ENCODE data around the gene AFAP1.
A peak's percentile ranks its signal among the peaks of the same experiment; 100 is the strongest.

Gene AFAP1

DNA sequence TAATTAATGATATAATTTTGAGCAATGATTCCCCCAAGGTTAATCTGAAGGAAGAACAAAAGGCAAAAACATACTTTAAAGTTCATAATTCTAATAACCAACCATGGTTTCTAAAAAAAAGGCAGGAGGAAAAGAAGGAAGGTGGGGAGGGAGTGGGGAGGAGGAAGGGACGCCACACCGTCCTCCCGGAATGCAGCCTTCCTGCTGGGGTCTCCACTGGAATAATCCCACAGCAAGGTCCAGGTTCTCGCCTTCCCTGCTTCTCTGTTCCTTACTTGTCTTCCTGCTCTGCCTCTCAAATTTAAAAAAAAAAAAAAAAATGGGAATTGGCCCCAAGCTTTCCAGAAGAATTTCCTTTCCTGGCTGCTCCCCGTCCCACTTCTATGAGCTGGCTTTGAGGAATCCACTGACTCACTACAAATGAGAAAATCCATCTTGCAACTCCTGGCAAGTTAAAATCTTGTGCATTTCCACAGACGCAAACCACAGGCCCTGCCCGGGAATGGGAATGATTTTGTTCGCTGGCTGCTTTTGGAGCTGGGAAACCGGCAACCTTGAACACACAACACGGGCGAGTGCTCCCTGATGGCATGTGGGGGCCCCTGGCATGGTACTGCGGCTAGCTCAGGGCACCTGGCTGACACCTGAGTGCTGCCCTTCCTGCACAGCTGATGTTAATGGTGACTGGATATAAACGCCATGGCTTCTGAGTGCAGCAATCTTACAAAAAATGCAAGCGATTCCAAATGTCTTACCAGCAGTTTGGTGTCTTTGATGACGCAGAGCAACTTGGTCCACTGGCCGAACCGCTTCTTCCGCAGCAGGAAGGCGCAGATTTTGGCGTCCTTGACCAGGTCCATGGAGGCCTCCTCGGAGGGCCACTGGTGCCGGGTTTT is 97.0 kb downstream of the AFAP1 start:
- H4K8ac ChIP-seq (ENCODE audit: low read depth, low read length): peak overlapping the region; percentile 88
- peak overlapping the region; percentile 98 for H3K27ac ChIP-seq (ENCODE audit: low read depth, low read length)
- peak overlapping the region; percentile 98 for H2BK12ac ChIP-seq (ENCODE audit: low read length)
- H2AFZ ChIP-seq (ENCODE audit: insufficient read depth, low read length, poor library complexity): peak overlapping the region; percentile 77
- H3K4me1 ChIP-seq (ENCODE audit: control insufficient read depth in 1 of 2, insufficient read depth in 2 of 2, low read length in 2 of 2): peaks cover 19 to 31% of the 10 kb centered on the region in 2 experiments
- no CpG with 5 or more reads among the region's 22 CpGs for WGBS (ENCODE audit: extremely low coverage, insufficient coverage, insufficient read length)
- H4K91ac ChIP-seq (ENCODE audit: low read depth, low read length): peak overlapping the region; percentile 93
- no peak overlapping the region for H3K9ac ChIP-seq (ENCODE audit: low read length)
- peak overlapping the region; percentile 89 for H3K4ac ChIP-seq (ENCODE audit: low read depth, low read length)
- H3K27me3 ChIP-seq (ENCODE audit: insufficient read depth, low read length): no peaks in the 10 kb centered on the region
- H3K4me2 ChIP-seq (ENCODE audit: low read length): peak overlapping the region; percentile 45
- peak overlapping the region; percentile 94 for H3K14ac ChIP-seq (ENCODE audit: low read length)
- peak overlapping the region; percentile 90 for H2BK120ac ChIP-seq (ENCODE audit: insufficient read depth, low read length, poor library complexity)
- peak overlapping the region; percentile 73 for H4K12ac ChIP-seq (ENCODE audit: low read depth, low read length)
- DNase-seq: peak; percentile 92 to 94
- H3K79me1 ChIP-seq (ENCODE audit: low read length): peaks cover 23% of the 10 kb centered on the region
- H3K9me3 ChIP-seq (ENCODE audit: insufficient read depth, low read depth, low read length): peaks cover 2% of the 10 kb centered on the region
- H2AK5ac ChIP-seq (ENCODE audit: low read length): peak overlapping the region; percentile 98
- peak overlapping the region; percentile 95 for H2BK5ac ChIP-seq (ENCODE audit: low read depth, low read length, poor library complexity)
- H3K79me2 ChIP-seq (ENCODE audit: control insufficient read depth, insufficient read depth, low read length, poor library complexity): peaks cover 9% of the 10 kb centered on the region
- no peak overlapping the region for H3K23ac ChIP-seq (ENCODE audit: low read length)
- peak overlapping the region; percentile 100 for H3K18ac ChIP-seq (ENCODE audit: low read length)
- peaks cover 6 to 14% of the 10 kb centered on the region in 2 experiments for H3K36me3 ChIP-seq (ENCODE audit: control insufficient read depth in 1 of 2, insufficient read depth in 2 of 2, low read length in 2 of 2)
- peak overlapping the region; percentile 48 for H3K4me3 ChIP-seq (ENCODE audit: low read depth, low read length)

DNA sequence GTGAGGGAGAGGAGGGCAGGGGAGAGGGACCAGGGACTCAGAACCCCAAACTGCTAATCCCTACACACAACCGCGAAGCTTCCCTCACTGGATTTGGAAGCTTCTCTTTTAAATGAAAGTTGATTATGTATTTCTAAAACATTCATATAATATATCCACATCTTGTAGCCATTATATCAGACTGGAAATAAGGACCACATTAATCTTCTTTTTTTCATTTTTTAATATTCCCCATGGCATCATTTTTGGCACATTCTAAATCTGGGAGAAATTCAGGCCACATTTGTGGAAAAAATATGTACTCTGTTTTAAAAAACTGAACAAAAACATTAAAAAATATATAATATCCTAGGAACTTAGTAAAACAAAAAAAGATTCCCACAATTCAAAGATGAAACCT is 97.8 kb downstream of the AFAP1 start:
- no peak overlapping the region for H2AFZ ChIP-seq (ENCODE audit: insufficient read depth, low read length, poor library complexity)
- DNase-seq: no peak

DNA sequence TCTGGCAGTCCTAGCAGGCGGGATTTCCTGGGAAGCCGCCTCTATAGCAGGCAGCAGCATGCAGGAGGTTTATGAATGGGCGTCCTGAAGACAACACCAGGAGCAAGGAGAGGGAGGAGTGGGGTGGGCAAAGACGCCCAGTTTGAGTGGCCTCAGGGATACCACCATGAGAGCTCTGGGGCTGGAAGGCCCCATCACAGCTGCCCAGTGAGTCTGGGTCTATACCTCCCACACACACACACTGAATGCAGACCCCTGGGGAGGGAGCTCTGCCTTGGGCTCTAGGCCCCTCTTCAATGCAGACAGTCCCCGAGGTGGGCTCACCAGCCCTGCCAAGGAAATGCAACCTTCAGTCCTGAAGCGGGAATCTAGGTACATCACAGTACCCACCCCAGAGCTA is 98.6 kb downstream of the AFAP1 start:
- Histone ChIP-seq H3K4ac (ENCODE audit: low read depth, low read length) (peak overlapping the region; percentile 39), H3K14ac (ENCODE audit: low read length) (peak overlapping the region; percentile 24), H3K4me1 (ENCODE audit: control insufficient read depth in 1 of 2, insufficient read depth in 2 of 2, low read length in 2 of 2) (peaks cover 19 to 31% of the 10 kb centered on the region in 2 experiments), H2BK12ac (ENCODE audit: low read length) (peak overlapping the region; percentile 21), H3K27ac (ENCODE audit: low read depth, low read length) (no peak overlapping the region), H3K9me3 (ENCODE audit: insufficient read depth, low read depth, low read length) (peaks cover 2% of the 10 kb centered on the region), H3K23ac (ENCODE audit: low read length) (no peak overlapping the region), H3K79me2 (ENCODE audit: control insufficient read depth, insufficient read depth, low read length, poor library complexity) (peaks cover 9% of the 10 kb centered on the region), H2AK5ac (ENCODE audit: low read length) (peak overlapping the region; percentile 9), H2BK5ac (ENCODE audit: low read depth, low read length, poor library complexity) (no peak overlapping the region), H3K9ac (ENCODE audit: low read length) (no peak overlapping the region), H4K91ac (ENCODE audit: low read depth, low read length) (peak overlapping the region; percentile 39), H3K27me3 (ENCODE audit: insufficient read depth, low read length) (no peaks in the 10 kb centered on the region), H3K79me1 (ENCODE audit: low read length) (peaks cover 23% of the 10 kb centered on the region), H2AFZ (ENCODE audit: insufficient read depth, low read length, poor library complexity) (no peak overlapping the region), H4K8ac (ENCODE audit: low read depth, low read length) (peak overlapping the region; percentile 66), H3K4me3 (ENCODE audit: low read depth, low read length) (no peak overlapping the region), H3K18ac (ENCODE audit: low read length) (peak overlapping the region; percentile 46), H4K12ac (ENCODE audit: low read depth, low read length) (no peak overlapping the region), H3K4me2 (ENCODE audit: low read length) (no peak overlapping the region), H3K36me3 (ENCODE audit: control insufficient read depth in 1 of 2, insufficient read depth in 2 of 2, low read length in 2 of 2) (peaks cover 13 to 22% of the 10 kb centered on the region in 2 experiments), H2BK120ac (ENCODE audit: insufficient read depth, low read length, poor library complexity) (peak overlapping the region; percentile 63)
- no peak for DNase-seq
- no CpG with 5 or more reads among the region's 6 CpGs for WGBS (ENCODE audit: extremely low coverage, insufficient coverage, insufficient read length)

More for the DNA sequence above, 97.8 kb downstream of the AFAP1 start:
- Histone ChIP-seq H4K91ac (ENCODE audit: low read depth, low read length) (peak overlapping the region; percentile 73), H3K79me2 (ENCODE audit: control insufficient read depth, insufficient read depth, low read length, poor library complexity) (peaks cover 9% of the 10 kb centered on the region), H3K9me3 (ENCODE audit: insufficient read depth, low read depth, low read length) (peaks cover 2% of the 10 kb centered on the region), H3K23ac (ENCODE audit: low read length) (no peak overlapping the region), H4K12ac (ENCODE audit: low read depth, low read length) (no peak overlapping the region), H2BK5ac (ENCODE audit: low read depth, low read length, poor library complexity) (no peak overlapping the region), H3K9ac (ENCODE audit: low read length) (no peak overlapping the region), H3K14ac (ENCODE audit: low read length) (no peak overlapping the region), H3K27me3 (ENCODE audit: insufficient read depth, low read length) (no peaks in the 10 kb centered on the region), H3K27ac (ENCODE audit: low read depth, low read length) (peak overlapping the region; percentile 18), H3K4me2 (ENCODE audit: low read length) (no peak overlapping the region), H2AK5ac (ENCODE audit: low read length) (peak overlapping the region; percentile 59), H2BK12ac (ENCODE audit: low read length) (no peak overlapping the region), H3K79me1 (ENCODE audit: low read length) (peaks cover 23% of the 10 kb centered on the region), H3K4ac (ENCODE audit: low read depth, low read length) (no peak overlapping the region), H3K4me3 (ENCODE audit: low read depth, low read length) (no peak overlapping the region), H3K36me3 (ENCODE audit: control insufficient read depth in 1 of 2, insufficient read depth in 2 of 2, low read length in 2 of 2) (peaks cover 9 to 17% of the 10 kb centered on the region in 2 experiments), H3K18ac (ENCODE audit: low read length) (no peak overlapping the region), H4K8ac (ENCODE audit: low read depth, low read length) (no peak overlapping the region), H3K4me1 (ENCODE audit: control insufficient read depth in 1 of 2, insufficient read depth in 2 of 2, low read length in 2 of 2) (peaks cover 19 to 31% of the 10 kb centered on the region in 2 experiments), H2BK120ac (ENCODE audit: insufficient read depth, low read length, poor library complexity) (peak overlapping the region; percentile 78)
- WGBS (ENCODE audit: extremely low coverage, insufficient coverage, insufficient read length): no CpG with 5 or more reads among the region's 2 CpGs

DNA sequence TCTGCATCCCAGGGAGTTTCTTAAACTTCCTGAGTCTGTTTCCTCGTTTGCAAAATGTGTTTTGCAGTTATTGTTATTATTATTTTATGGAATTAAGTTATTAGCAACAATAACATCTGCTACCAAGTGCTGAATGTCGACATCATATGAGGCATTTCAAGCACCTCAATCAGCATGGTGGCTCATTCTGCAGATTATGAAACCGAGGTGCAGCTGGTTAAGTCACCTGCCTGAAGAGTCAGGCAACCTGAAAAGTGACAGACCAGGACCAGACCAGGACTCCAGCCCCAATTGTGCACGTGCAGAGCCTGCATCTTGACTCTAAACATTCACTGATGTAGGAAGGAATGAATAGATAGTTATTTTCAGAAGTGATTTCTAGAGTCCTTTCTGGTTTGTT is 99.8 kb downstream of the AFAP1 start:
- Histone ChIP-seq H3K27ac (ENCODE audit: low read depth, low read length) (no peak overlapping the region), H4K8ac (ENCODE audit: low read depth, low read length) (no peak overlapping the region), H2BK5ac (ENCODE audit: low read depth, low read length, poor library complexity) (no peak overlapping the region), H3K4me2 (ENCODE audit: low read length) (no peak overlapping the region), H3K79me1 (ENCODE audit: low read length) (peaks cover 23% of the 10 kb centered on the region), H3K79me2 (ENCODE audit: control insufficient read depth, insufficient read depth, low read length, poor library complexity) (peaks cover 7% of the 10 kb centered on the region), H3K36me3 (ENCODE audit: control insufficient read depth in 1 of 2, insufficient read depth in 2 of 2, low read length in 2 of 2) (peaks cover 13 to 18% of the 10 kb centered on the region in 2 experiments), H3K4me3 (ENCODE audit: low read depth, low read length) (no peak overlapping the region), H2BK12ac (ENCODE audit: low read length) (no peak overlapping the region), H2AK5ac (ENCODE audit: low read length) (no peak overlapping the region), H3K23ac (ENCODE audit: low read length) (no peak overlapping the region), H3K4me1 (ENCODE audit: control insufficient read depth in 1 of 2, insufficient read depth in 2 of 2, low read length in 2 of 2) (peaks cover 19 to 24% of the 10 kb centered on the region in 2 experiments), H2BK120ac (ENCODE audit: insufficient read depth, low read length, poor library complexity) (no peak overlapping the region), H4K12ac (ENCODE audit: low read depth, low read length) (no peak overlapping the region), H3K27me3 (ENCODE audit: insufficient read depth, low read length) (no peaks in the 10 kb centered on the region), H3K9ac (ENCODE audit: low read length) (no peak overlapping the region), H3K9me3 (ENCODE audit: insufficient read depth, low read depth, low read length) (no peaks in the 10 kb centered on the region), H3K18ac (ENCODE audit: low read length) (no peak overlapping the region), H2AFZ (ENCODE audit: insufficient read depth, low read length, poor library complexity) (no peak overlapping the region), H3K4ac (ENCODE audit: low read depth, low read length) (no peak overlapping the region), H3K14ac (ENCODE audit: low read length) (no peak overlapping the region), H4K91ac (ENCODE audit: low read depth, low read length) (no peak overlapping the region)
- WGBS (ENCODE audit: extremely low coverage, insufficient coverage, insufficient read length): no CpG with 5 or more reads among the region's 4 CpGs
- DNase-seq: peak; percentile 67 to 77
